Esophagus (tissue), 2 donors: Measurements from ENCODE around the gene DCHS2. TPM values are rescaled to one million over a fixed set of nuclear protein-coding genes. Genes with fewer than 3 reads are reported as not detected.

Source experiments
- H3K27ac ChIP-seq, 2 donors: one replicate each; pipeline ENCODE4 v1.5.1; 2013; ENCODE audit warnings: low read depth in 2 of 2, mild to moderate bottlenecking in 2 of 2, inconsistent platforms in 1 of 2, low read length in 1 of 2, moderate library complexity in 1 of 2
- H3K27me3 ChIP-seq, 2 donors: one replicate each; pipeline ENCODE4 v1.6.1; 2013; ENCODE audit warnings: low read length in 2 of 2, control low read depth in 1 of 2, mild to moderate bottlenecking in 1 of 2; ENCODE audit not compliant: insufficient read depth in 2 of 2, control insufficient read depth in 1 of 2
- H3K36me3 ChIP-seq, 2 donors: one replicate each; pipeline ENCODE4 v1.6.1; 2013; ENCODE audit warnings: low read length in 1 of 2; ENCODE audit not compliant: control insufficient read depth in 2 of 2, insufficient read depth in 2 of 2
- H3K4me1 ChIP-seq, 2 donors: one replicate each; pipeline ENCODE4 v1.6.1; 2013; ENCODE audit warnings: low read length in 1 of 2; ENCODE audit not compliant: control insufficient read depth in 2 of 2, insufficient read depth in 2 of 2
- H3K4me3 ChIP-seq, 2 donors: one replicate each; pipeline ENCODE4 v1.5.1; 2013; ENCODE audit warnings: low read length in 2 of 2, mild to moderate bottlenecking in 2 of 2, low read depth in 1 of 2, moderate library complexity in 1 of 2
- H3K9me3 ChIP-seq, 2 donors: one replicate each; pipeline ENCODE4 v1.6.1; 2013; ENCODE audit warnings: mild to moderate bottlenecking in 2 of 2, low read depth in 1 of 2, low read length in 1 of 2, moderate library complexity in 1 of 2; ENCODE audit not compliant: control insufficient read depth in 2 of 2, insufficient read depth in 1 of 2
- WGBS, 2 donors: extraction: QIAGEN DNeasy Blood & Tissue Kit; methylation state at CpG; one replicate each; pipeline ENCODE4 v1.1.7; 2013; 5-methylcytosine and 5-hydroxymethylcytosine counted together
- polyA plus RNA-seq, 2 donors: library from polyadenylated mRNA; stranded (reverse); fragments of 200-250 nt; gene quantifications; one replicate each; pipeline ENCODE4 v1.2.3, GENCODE V29; 2013
- donor health status: healthy with polysubstance abuse.
- donor health status: Bipolar disorder and iron deficiency.

The DCHS2 gene
- polyA plus RNA-seq, 2 donors = 0.02 TPM

DNA sequence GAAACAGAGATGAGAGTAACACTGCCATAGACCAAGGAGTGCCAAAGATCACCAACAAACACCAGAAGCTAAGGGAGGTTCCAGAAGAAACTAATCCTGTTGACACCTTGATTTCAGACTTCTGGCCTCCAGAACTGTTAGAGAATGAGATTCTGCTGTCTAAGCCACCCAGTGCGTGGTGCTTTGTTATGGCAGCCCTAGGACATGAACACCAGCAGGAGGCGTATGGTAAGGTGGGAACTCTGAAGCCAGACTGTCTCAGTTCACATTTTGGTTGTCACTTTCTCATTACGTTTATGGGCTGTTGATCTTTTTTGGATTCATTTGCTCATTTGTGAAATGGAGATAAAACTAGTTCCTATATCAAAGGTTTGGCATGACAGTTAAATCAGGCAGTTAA is 142.9 kb downstream of the DCHS2 start:
- WGBS, 2 donors = 71 to 73% methylated on average over 3 of the region's 3 CpGs
- no peak overlapping the region for H3K4me3 ChIP-seq
- H3K27me3 ChIP-seq = no peaks in the 10 kb centered on the region
- no peaks in the 10 kb centered on the region for H3K9me3 ChIP-seq
- no peak overlapping the region for H3K27ac ChIP-seq
- H3K4me1 ChIP-seq = no peaks in the 10 kb centered on the region
- no peaks in the 10 kb centered on the region for H3K36me3 ChIP-seq

DNA sequence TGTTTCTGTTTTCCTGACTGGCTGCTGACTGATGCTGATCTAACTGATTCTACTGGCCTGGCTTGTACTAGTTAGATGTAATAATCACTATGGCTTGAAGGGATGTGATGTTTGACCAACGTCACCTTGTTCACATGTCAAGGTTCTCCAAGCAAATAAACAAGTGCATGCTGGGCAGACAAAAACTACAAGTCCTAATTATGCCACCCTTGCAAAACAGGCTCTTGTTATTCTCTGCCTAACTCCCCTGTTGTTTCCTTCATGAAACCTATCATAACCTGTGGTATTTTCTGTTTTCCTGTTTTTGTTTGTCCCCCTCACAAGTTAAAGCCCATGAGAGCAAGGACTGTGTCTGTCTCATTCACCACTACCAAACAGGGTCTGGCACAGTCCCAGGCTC is 146.2 kb downstream of the DCHS2 start:
- no peaks in the 10 kb centered on the region for H3K9me3 ChIP-seq
- no peak overlapping the region for H3K27ac ChIP-seq
- no peaks in the 10 kb centered on the region for H3K27me3 ChIP-seq
- no peak overlapping the region for H3K4me3 ChIP-seq
- WGBS, 2 donors = 64 to 67% methylated on average over 1 of the region's 1 CpG
- H3K36me3 ChIP-seq = no peaks in the 10 kb centered on the region
- H3K4me1 ChIP-seq = no peaks in the 10 kb centered on the region

DNA sequence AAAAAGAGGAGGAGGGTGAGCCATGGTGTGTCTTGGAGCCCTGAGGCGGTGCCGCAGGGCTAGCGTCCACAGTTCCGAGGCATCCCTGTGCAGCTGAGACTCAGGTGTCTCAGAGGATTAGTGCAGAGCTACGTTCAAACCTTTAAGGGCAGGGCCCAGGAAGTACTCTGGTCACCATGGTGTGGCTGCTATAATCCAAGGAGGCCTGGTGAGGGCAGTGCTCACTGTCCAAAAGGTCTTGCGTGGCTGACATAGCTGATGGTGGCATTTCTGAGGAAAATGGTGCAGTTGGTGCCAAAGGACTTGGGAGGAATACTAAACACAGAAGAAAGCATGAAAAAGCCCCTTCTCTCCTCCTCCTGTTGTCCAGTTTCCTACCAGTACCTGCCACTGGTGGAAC is 146.9 kb downstream of the DCHS2 start:
- Histone ChIP-seq H3K4me1 (no peaks in the 10 kb centered on the region), H3K9me3 (no peaks in the 10 kb centered on the region), H3K27ac (no peak overlapping the region), H3K4me3 (no peak overlapping the region), H3K36me3 (no peaks in the 10 kb centered on the region), H3K27me3 (no peaks in the 10 kb centered on the region)
- WGBS, 2 donors = 84 to 85% methylated on average over 6 of the region's 6 CpGs

DNA sequence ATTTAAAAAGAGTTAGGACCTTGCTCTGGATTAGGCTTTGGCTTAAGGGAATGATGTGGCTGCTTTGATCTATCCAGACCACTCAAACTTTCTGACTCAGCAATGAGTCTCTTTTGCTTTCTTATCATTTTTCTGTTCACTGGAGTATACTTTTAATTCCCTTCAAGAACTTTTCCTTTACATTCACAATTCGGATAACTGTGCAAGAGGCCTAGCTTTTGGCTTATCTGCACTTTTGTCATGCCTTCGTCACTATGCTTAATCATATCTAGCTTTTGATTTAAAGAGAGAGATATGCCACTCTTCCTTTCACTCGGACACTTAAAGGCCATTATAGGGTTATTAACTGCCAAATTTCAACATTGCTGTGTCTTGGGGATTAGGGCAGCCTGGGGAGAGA is 147.9 kb downstream of the DCHS2 start:
- 70 to 76% methylated on average over 3 of the region's 3 CpGs for whole genome bisulfite sequencing, 2 donors
- no peaks in the 10 kb centered on the region for H3K9me3 ChIP-seq
- no peaks in the 10 kb centered on the region for H3K27me3 ChIP-seq
- no peaks in the 10 kb centered on the region for H3K4me1 ChIP-seq
- H3K4me3 ChIP-seq = no peak overlapping the region
- no peak overlapping the region for H3K27ac ChIP-seq
- no peaks in the 10 kb centered on the region for H3K36me3 ChIP-seq

- no peak overlapping the region for H3K4me3 ChIP-seq
- 87 to 91% methylated on average over 3 of the region's 3 CpGs for WGBS, 2 donors
- H3K4me1 ChIP-seq = no peaks in the 10 kb centered on the region
- no peaks in the 10 kb centered on the region for H3K36me3 ChIP-seq
- H3K27ac ChIP-seq = no peak overlapping the region
- no peaks in the 10 kb centered on the region for H3K9me3 ChIP-seq
- H3K27me3 ChIP-seq = no peaks in the 10 kb centered on the region
These were observed 150.2 kb downstream of the DCHS2 start for GRCh38 chr4:154341448-154341847.

GRCh38 chr4:154335588-154335987 is 156.0 kb downstream of the DCHS2 start:
- Histone ChIP-seq H3K36me3 (no peaks in the 10 kb centered on the region), H3K4me1 (peaks cover 0 to 7% of the 10 kb centered on the region in 2 donors), H3K27me3 (no peaks in the 10 kb centered on the region), H3K9me3 (peaks cover 0 to 4% of the 10 kb centered on the region in 2 donors), H3K27ac (no peak overlapping the region), H3K4me3 (no peak overlapping the region)
- 92 to 96% methylated on average over 2 of the region's 2 CpGs for WGBS, 2 donors

DNA sequence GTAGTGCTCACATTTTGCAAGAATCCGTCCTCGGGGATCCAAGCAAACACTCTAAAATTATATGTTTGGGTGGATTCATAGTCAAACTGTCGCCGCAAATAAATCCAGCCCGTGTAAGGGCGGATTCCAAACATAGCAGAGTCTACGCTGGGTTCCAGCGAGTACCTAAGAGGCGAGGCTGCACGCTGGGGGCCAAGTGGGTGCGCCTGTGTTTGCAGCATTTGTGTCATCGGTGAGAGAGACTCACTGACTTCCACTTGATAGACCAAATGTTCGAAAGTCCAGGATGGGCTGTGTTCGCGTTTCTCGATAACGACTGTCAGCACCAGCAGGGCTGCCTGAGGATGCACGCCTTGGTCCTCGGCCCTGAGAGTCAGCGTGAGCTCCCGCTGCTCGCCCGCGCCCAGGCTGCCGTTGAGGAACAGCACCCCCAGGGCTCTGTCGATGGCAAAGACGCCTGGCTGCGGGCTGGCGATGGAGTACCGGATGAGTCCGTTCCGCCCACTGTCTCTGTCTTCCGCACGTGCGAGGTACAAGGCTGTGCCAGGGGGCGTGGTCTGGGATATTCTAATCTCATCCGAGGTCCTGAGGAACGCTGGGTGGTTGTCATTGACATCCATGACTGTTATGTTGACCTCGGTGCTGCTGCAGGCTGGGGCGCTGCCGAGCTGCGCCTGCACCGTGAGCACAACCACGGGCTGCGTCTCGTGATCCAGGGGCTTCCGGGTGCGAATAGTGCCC is 158.7 kb downstream of the DCHS2 start:
- WGBS, 2 donors = 14 to 21% methylated on average over 48 of the region's 48 CpGs
- Histone ChIP-seq H3K9me3 (peaks cover 0 to 4% of the 10 kb centered on the region in 2 donors), H3K27ac (no peak overlapping the region), H3K27me3 (no peaks in the 10 kb centered on the region), H3K4me3 (no peak overlapping the region), H3K4me1 (peaks cover 0 to 7% of the 10 kb centered on the region in 2 donors), H3K36me3 (no peaks in the 10 kb centered on the region)

- Histone ChIP-seq H3K9me3 (peaks cover 0 to 4% of the 10 kb centered on the region in 2 donors), H3K4me3 (no peak overlapping the region), H3K4me1 (peaks cover 0 to 7% of the 10 kb centered on the region in 2 donors), H3K27me3 (no peaks in the 10 kb centered on the region), H3K27ac (no peak overlapping the region), H3K36me3 (no peaks in the 10 kb centered on the region)
- WGBS, 2 donors = 50 to 62% methylated on average over 3 of the region's 3 CpGs
These were observed 161.7 kb downstream of the DCHS2 start for GRCh38 chr4:154329939-154330338.

GRCh38 chr4:154329268-154329868 is 162.2 kb downstream of the DCHS2 start:
- no peaks in the 10 kb centered on the region for H3K27me3 ChIP-seq
- 68 to 71% methylated on average over 11 of the region's 11 CpGs for WGBS, 2 donors

DNA sequence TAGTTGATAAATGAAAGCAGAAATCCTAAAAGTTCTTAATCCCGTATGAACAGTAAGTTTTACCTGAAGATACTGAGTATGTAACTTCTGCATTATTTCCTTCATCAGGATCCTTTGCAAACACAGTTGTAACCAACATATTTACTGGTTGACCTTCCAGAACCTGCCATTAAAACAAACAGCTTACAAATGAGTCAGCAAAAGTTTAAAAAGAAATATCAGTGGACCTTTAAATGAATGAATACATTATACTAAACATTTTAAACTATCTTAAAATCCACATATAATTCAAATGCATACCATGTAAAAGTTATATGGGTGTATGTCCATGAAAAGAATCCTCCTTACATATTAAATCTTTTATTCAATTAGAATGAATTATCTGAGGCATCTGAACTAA is 163.6 kb downstream of the DCHS2 start:
- H3K4me1 ChIP-seq = peaks cover 0 to 5% of the 10 kb centered on the region in 2 donors
- peaks cover 0 to 3% of the 10 kb centered on the region in 2 donors for H3K9me3 ChIP-seq
- WGBS, 2 donors = 63 to 85% methylated on average over 1 of the region's 1 CpG
- no peak overlapping the region for H3K27ac ChIP-seq
- no peak overlapping the region for H3K4me3 ChIP-seq
- no peaks in the 10 kb centered on the region for H3K36me3 ChIP-seq
- no peaks in the 10 kb centered on the region for H3K27me3 ChIP-seq

More at GRCh38 chr4:154329268-154329868, 162.2 kb downstream of the DCHS2 start:
- Histone ChIP-seq H3K4me1 (peaks cover 0 to 7% of the 10 kb centered on the region in 2 donors), H3K4me3 (no peak overlapping the region), H3K36me3 (no peaks in the 10 kb centered on the region), H3K9me3 (peaks cover 0 to 4% of the 10 kb centered on the region in 2 donors), H3K27ac (no peak overlapping the region)
